HG03457 (cell line): Measurements from ENCODE around the gene OR5B12.
"Not testable (repeated sequence)": the region's sequence is repeated elsewhere in the genome, so short reads cannot be mapped to it uniquely, and the experiment has no call there.

Experiments used
- ATAC-seq: cut with Tn5 transposase; IDR thresholded peaks from one replicate; pipeline ENCODE4 v1.9.1; 2021; ENCODE audit warnings: moderate number of reproducible peaks; ENCODE audit not compliant: unreplicated experiment

The OR5B12 gene

DNA sequence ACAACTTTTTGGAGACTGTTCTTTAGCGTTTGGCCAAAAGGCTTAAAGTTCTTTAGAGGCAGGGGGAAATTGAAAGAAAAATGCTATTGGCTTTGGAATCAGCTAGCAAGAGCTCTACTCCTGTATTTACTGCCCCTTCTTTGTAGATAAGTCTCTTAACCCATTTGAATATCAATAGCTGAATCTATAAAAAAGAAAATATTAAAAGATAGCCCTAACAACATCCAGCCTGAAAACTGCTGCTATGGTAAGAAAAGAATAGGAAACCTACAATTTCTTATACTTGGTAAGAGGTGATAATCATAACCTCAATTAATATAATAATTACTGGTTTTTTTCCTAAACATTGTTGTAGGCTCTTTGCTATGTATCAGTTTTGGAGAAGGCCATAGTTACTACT is at the start of gene OR5B12:
Gene OR5B12 (minus strand): TSS at position 101 of the 400 bp plus-strand sequence. CDS start 2,085 bp downstream, outside the sequence.
- ATAC-seq = no peak

DNA sequence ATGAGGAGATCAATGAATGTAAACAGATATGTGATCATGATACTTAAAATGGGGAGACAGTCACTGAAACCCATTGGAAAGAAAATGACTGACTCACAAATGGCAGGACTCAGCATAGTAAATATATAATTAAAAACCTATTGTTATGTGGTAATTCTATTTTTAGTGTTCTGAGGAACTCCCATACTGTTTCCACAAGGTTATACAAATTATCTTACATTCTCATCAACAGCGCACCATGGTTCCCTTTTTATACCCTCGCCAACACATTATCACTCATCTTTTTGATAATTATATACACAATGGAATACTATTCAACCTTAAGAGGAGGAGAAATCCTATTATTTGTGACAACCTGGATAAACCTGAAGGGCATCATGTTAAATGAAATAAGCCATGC is 48.8 kb upstream of the OR5B12 start:
- no peak for ATAC-seq

DNA sequence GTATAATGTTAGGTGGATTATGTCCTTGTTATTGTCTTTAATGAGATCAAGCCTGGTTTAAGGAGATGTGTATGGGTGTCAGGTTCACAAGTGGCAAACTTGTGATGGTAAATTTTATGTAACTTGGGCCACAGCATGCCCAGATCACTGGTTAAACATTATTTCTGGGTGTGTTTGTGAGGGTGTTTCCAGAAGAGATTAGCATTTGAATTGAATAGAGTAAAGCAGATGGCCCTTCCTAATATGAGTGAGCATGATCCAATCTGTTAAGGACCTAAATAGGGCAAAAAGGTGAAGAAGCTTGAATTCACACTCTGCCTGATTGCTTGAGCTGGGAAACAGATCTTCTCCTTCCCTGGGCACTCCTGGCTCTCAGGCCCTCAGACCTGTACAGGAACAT is 45.1 kb upstream of the OR5B12 start:
- no peak for ATAC-seq

DNA sequence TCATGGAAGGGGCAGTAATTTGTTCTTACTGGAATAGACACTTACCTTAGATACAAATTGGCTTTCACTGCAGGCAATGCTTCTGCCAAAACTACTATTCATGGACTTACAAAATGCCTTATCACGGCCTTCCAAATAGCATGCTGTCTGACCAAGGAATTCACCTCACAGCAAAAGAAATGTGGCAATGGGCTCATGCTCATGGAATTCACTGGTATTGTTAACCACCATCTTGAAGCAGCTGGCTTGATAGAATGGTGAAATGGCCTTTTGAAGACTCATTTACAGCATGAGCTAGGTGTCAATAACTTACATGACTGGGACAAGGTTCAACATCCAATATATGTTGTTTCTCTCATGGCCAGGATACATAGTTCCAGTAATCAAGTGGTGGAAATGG is 43.9 kb upstream of the OR5B12 start:
- ATAC-seq = no peak

DNA sequence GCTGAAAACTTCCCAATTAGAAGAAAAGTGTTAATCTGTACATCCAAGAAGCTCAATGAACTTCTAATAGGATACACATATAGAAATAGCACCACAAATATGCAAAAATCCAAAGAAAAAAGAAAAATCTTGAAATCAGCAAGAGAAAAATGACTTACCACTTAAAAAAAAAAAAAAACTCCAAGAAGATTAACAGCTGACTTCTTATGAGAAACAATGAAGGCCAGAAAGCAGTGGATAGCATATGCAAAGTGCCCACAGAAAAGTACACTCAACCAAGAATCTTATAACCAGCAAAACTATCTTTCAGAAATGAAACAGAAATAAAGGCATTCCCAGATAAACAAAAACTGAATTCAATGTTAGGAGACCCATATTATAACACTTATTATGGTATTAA is 29.9 kb upstream of the OR5B12 start:
- ATAC-seq = no peak

DNA sequence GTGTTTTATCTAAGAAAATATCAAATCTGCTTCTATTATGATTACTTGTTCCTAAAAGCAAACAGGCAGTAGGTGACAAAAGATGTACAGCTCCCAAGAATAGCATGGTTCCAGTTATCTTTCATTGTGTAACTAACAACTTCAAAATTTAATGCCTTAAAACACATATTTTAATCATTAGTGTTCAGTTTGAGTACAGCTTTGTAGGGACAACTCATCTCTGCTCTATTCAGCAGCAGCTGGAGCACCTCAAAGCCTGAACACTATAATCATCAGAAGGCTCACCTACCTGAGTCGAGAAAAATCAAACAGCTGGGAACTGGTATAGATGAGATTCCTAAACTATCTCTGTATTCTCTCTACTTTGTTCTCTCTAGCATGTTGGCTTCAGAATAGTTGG is 24.3 kb upstream of the OR5B12 start:
- ATAC-seq = no peak

DNA sequence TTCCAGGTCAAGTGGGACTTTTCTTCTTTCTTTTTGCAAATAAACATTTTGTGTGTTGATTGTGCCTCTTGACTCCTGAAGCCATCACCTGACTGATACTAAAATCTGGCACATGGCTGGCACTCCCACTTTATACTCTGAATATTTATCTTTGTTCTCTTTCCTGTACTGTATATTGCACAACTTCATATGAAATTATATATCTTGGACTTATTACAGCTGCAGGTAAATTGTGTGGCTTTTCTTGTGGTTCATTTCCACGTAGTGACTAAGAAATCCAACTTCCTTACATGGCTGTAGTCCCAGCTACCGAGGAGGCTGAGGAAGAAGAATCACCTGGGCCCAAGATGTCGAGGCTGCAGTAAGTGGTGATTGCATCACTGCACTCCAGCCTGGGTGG is 23.7 kb upstream of the OR5B12 start:
- no peak for ATAC-seq

DNA sequence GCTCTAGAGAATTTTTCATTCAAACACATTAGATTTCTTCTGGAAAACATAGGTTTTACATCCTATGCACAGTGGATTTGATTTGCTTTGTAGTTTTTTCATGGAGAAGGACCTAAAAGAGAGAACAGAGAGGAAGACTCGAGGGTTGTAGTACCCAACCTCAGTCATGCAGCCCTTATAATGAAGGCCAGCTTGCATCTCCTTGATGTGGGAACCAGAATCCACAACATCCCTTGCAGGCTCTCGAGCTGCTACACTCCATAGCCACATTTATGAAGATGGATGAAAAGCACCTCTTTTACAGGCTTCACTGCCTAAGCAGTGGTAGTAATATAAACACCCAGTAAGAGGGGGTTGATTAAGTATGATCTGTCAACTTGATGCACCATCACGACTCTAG is 9.5 kb upstream of the OR5B12 start:
- ATAC-seq = no peak

DNA sequence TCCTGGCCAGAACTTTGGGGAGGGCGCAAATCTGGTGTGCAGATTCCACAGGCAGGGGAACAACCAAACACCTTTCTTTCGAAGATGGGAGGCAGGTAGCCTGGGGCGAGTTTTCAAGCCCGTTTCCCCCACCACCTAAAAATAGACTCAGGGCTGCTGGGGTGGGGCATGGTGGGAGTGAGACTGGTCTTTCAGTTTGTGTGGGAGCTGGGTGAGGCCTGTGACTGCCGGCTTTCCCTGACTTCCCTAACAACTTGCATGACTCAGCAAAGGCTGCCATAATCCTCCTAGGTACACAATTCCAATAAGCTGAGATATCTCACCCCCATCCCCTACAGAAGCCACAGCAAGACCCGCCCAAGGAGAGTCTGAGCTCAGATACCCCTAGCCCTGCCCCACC is 4.3 kb upstream of the OR5B12 start:
- ATAC-seq = no peak

DNA sequence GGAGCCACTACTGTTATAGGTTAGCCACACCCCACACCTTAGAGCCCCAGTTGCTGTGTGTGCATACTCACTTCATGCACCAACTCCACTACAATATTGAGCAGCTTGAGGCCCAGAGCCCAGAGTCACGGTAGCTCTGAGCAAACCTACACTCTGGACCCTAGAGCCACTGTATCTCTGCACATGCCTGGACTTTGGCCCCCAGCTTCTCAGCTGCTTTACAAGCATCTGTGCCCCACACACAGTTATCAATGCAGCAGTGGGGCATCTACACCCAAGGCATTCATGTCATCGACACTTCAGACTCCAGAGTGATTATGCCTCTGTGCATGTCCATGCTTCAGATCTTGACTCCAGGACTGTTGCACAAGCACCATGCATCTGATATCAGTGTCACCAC is 2.3 kb upstream of the OR5B12 start:
- ATAC-seq = no peak

DNA sequence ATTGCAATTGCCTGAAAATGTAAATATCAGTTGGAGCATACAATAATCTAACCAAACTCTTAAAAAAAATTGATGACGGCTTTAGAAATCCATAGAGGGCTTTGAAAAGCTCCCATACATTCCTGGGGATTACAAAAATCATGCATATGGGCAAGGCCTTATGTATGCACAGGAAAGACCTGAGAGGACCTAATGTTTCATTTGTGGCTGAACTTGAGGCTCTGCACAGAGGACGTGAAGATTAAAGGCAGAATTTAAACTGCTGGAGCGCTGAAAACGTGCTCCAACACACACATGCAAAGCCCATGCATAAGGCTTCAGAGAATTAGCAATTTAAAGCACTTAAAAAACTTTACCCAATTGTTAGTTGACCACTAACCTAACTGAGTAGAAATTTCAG is 3.5 kb downstream of the OR5B12 start:
- ATAC-seq = no peak

DNA sequence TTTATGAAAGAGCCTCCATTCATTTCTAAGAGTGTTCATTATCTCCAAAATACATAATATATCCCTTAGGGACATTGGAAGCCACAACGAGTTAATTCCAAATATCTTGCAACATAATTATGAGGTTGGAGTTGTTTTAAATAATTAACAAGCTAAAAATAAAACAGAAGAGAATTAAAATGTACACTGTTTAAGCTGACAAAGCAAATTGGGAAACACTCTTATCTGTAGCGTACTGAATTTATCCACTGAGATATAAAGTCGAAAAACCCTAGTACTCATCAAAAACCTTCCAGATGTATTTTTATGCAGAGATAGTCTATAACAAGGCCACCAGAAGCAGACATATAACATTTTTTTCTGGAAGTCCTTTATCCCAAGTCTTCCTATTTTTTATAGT is 7.8 kb downstream of the OR5B12 start:
- ATAC-seq = no peak

DNA sequence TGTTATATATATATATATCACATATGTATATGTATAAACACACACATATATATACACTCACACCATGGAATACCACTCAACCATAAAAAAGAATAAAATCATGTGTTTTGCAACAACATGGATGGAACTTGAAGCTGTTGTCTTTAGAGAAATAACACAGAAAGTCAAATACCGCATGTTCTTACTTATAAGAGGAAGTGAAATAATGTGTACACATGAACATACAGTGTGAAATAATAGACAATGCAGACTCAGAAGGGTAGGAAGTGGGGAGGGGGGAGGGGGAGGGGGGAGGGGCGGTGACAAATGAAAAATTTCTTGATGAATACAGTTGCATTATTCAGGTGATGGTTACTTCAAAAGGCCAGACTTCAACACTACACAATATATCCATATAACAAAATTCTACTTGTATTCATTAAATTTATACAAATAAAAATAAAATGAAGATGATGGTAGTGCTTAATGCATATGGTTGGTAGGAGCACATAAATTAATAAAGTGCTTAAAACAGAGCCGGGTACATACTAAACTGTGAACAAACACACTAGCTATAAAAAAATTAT is 8.3 kb downstream of the OR5B12 start:
- ATAC-seq = no peak

DNA sequence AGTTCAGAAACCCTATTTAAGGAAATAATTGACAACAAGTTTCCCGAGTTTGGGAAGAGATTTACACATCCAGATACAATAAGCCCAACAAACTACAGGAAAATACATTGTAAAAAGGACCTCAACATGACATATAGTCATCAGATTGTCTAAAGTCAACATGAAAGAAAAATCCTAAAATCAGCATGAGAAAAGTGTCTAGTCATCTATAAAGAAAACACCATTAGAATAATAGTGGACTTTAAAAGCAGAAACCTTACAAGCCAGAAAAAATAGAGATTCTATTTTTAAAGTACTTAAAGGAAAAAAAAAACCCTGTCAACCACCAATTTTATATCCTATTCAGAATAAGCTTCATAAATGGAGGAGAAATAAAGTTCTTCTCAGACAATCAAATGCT is 12.8 kb downstream of the OR5B12 start:
- no peak for ATAC-seq

DNA sequence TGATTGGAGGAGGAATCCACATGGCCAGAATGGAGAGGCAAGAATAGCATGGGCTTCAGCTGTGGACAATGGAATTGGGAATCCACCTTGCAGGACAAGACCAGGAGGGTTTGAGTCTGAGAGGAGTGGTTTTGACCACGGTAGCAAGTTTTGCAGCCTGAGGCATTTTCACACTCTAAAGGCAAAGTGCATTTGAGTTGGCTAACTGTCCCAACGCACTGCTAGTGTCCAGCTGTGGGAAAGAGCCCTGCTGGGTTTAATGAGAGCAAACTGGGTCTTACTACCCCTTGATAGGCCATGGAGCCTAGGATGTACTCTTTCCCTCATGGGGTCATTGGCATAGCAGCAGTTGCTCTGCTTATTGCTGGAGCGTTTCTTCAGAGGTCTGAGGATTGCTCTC is 14.0 kb downstream of the OR5B12 start, which contains the start of gene OR5B2:
Gene OR5B2 (minus strand): TSS at position 101 of the 400 bp plus-strand sequence. CDS start 4,860 bp downstream, outside the sequence.
- no peak for ATAC-seq

DNA sequence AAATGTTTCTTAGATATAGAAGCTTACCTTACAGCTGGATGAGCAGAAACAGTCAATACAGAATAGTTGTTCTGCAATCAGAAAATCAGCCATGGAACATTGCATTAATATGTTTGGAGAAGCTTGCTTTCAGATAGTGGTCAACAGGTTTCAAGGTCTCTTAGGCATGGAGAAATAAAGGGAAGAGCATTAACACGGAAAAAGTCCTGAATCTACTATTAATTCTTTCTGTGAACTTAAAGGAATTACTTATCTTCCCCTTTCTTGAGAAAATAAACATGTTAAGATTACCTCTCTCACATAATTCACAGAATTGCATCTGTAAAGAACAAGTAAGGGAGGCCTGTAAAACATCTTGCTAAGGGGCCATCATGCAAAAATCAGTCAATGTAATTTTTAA is 35.3 kb downstream of the OR5B12 start, which contains the start of gene OR5B3:
Gene OR5B3 (minus strand): TSS at position 101 of the 400 bp plus-strand sequence. CDS start 3,465 bp downstream, outside the sequence.
- no peak for ATAC-seq

DNA sequence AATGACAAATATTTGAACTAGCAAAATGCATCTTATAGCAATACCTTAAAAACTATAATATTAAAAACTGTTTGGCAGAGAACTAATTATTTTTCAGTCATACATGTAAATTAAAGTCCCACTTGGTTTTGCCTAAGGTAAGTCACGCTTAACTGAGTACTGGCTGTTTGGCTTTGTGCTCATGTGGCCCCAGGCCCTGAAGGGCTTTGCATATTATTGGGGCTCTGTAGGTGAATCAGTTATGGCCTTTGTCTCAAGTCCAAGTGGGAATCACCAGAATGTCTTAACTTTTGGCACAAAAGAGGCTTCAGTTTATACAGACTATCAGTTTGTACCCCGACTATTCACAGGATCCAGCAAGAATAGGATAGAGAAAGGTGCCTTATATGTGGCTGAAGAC is 42.4 kb downstream of the OR5B12 start:
- not testable (repeated sequence) for ATAC-seq

DNA sequence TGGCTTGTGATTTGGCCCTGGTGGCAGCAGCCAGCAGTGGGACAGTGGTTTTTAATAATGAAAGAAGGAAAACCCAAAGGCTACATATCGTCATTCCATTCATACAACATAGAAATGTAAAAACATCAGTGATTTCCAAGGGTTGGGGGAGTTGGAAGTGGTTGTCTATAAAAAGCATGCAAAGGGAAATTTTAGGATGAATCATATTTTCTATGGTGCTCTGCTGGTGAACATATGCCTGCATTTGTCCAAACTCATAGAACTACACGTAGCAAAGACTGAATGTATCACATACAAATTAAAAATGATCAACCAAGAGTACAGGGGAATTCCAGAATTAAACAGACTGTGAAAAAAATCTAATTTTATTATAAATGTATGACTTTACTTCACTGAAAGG is 46.5 kb downstream of the OR5B12 start:
- no peak for ATAC-seq

DNA sequence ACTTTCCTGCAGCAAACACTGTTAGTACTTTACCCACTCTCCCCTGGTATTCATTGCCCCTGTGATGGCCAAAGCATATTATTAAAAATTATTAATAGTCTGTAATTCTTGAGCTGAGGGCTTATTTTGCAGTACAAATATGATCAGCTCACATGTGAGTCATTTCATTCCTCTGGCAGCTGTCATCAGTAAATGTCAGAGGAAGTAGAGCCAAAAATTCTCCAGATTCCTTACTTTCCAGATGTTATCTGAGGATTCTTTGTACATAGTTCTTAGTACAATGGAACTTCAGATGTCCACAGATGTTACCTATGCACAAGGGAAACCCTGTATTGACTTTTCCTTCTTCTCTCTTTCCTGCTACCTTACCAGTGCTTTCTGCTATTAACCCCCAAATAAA is 47.8 kb downstream of the OR5B12 start:
- ATAC-seq = no peak

DNA sequence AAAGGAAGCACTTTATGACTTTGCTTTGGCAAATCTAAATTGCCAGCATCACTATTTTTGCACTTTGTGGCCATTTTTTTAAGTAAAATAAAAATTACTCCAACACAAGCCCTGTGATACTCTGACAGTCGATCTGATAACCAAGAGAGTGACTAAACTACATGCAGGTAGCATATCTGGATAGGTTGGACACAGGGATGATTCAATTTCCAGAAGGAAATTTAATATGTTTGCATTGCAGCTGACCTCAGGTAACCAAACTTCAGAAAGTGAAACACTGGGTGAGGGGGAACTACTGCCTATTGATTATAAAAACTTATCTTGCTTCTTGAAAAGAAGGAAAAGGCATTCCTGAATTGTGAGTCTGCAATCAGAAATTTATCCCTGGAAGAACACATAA is 49.3 kb downstream of the OR5B12 start:
- no peak for ATAC-seq

DNA sequence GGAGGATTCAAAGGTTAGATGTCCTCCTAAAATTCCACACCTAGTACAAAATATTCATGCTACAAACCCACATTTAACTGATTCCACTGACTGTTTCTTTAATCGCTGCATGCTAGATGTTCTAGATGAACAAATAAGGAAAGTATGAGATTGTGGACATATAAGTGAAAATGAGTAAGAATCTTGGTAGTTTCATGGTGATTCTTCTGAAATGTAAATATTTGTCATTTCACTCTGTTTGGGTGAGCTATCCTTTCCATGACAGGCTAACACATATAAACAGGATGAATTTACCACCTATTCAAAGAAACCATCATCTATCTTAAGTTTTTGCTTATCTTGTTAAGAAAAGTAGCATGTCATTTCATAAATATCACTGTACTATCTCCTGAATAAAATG is 50.2 kb downstream of the OR5B12 start:
- no peak for ATAC-seq

DNA sequence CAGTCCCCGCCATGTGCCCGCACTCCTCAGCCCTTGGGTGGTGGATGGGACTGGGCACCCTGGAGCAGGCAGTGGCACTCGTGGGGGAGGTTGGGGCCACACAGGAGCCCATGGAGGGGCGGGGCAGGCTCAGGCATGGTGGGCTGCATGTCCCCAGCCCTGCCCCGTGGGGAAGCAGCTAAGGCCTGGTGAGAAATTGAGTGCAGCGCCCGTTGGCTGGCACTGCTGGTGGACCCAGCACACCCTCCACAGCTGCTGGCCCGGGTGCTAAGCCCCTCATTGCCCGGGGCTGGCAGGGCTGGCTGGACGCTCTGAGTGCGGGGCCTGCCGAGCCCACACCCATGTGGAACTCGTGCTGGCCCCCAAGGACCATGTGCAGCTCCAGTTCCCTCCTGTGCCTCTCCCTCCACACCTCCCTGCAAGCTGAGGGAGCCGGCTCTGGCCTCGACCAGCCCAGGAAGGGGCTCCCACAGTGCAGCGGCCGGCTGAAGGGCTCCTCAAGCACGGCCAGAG is 51.4 kb downstream of the OR5B12 start:
- ATAC-seq = no peak
